Measurements from ENCODE around the gene PCDHB1. TPM values are rescaled to one million over a fixed set of nuclear protein-coding genes. Genes with fewer than 3 reads are reported as not detected.

The PCDHB1 gene, protein sequence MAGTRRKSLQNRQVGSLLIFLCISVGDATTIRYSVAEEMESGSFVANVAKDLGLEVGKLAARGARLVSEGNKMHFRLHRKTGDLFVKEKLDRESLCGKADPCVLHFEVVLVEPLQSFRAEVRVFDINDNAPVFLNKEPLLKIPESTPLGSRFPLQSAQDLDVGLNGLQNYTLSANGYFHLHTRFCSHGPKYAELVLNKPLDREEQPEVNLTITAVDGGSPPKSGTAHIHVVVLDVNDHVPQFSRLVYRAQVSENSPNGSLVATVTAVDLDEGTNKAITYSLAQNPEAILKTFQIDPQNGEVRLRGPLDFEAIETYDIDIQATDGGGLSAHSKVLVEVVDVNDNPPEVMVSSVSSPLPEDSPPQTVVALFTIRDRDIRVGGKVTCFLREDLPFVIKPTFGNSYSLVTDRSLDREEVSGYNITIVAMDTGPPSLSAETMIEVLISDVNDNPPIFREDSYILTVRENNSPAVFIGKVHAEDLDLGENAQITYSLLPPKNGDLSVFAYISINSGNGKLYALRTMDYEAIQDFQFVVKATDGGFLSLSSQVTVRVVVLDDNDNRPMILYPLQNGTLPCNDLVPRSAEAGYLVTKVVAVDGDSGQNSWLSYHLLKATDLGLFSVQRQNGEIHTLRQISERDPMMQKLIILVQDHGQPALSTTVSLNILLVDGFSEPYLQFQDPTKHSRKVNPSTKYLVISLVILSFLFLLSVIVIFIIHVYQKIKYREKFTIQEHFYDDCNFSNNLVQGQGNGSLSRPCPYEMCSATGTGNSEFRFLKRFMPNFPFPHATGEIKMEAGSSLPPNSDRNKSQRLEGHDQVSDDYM
- total RNA-seq (under 1 TPM in 4 of 9 donors, not detected in 5; under 0.01 to 0.07 (median 0.02) TPM), polyA plus RNA-seq (under 1 TPM in 1 of 3 donors, not detected in 2; 0.11 TPM)
- long read RNA-seq, donor 1 = 0 reads
- long read RNA-seq, donor 2 = 0 reads
- long read RNA-seq, donor 3 = 0 reads
- long read RNA-seq, donor 4 = 0 reads
- long read RNA-seq, donor 5 = 0 reads
- long read RNA-seq, donor 6 = 0 reads
- long read RNA-seq, donor 7 = 0 reads
- long read RNA-seq, donor 8 = 0 reads
- long read RNA-seq, donor 9 = 0 reads
- long read RNA-seq, donor 10, full-length matches to known transcripts = 1 of 1 reads
- long read RNA-seq, donor 10, partial matches to known transcripts = 0 of 1 reads
- long read RNA-seq, donor 10, other reads (novel, unspliced or antisense) = 0 of 1 reads

DNA sequence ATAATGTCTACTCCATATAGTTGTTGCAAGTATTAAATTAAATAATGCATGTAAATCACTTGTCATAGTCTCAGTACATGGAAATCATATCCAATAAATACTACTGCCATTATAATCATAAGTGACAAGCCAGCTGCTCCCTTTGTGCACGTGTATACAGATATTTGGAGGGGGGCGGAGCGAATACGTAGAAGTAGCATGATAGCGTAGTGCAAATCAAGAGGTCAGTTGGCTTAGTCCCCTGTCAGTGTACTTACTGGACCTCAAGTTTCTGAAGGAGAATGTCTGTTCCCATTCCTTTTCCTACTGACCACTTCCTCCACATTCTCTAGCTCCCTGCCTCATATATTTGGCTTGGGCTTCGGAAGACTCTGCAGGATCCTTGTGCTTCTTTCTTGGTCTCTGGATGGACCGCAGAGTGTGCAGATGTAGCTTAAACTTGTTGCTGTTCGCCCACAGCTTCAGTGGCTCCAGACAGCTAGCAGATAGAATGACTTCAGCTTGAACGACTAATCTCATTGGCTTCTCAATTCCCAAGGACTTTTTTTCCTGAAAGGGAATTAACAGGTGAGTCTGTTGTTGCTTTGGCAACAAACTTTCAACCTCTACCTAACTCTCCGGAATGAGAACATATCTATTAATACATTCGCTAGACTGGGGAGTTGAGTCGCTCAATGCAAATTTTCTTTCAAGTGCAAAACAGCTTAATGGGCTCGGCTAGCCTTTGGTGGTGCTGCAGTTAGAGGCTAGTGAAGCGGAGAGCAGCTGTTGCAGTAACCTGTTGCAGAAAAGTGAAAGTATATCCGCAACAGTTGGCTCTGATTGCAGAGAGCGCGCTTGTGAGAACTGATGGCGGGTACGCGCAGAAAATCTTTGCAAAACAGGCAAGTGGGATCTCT lies at the start of gene PCDHB1:
TSS of gene PCDHB1 (plus strand) at position 753 of the 899 bp plus-strand sequence. CDS start at position 850, 97 bp downstream.
- Histone ChIP-seq H3K4me1 (replicated peaks in 1 of 2) (no peaks in the 10 kb centered on the region), H3K36me3 (replicated peaks in 1 of 2) (no peaks in the 10 kb centered on the region), H3K4me3 (peak within 1 kb of the TSS in 3 of 4 donors; percentile 16 to 75 (median 25)), H3K27me3 (peaks cover 4% of the 10 kb centered on the region), H3K27ac (no peak within 1 kb of the TSS), H3K9me3 (replicated peaks in 1 of 3) (no peaks in the 10 kb centered on the region)
- peak in 1 of 7 donors; percentile 14 for DNase-seq
- 13 to 25% (median 14%) methylated on average over 20 of the region's 20 CpGs for WGBS, 4 donors
- TF ChIP-seq POLR2A (IDR thresholded peaks at IDR 0.05) = no peak
- TF ChIP-seq, protein P1, sequence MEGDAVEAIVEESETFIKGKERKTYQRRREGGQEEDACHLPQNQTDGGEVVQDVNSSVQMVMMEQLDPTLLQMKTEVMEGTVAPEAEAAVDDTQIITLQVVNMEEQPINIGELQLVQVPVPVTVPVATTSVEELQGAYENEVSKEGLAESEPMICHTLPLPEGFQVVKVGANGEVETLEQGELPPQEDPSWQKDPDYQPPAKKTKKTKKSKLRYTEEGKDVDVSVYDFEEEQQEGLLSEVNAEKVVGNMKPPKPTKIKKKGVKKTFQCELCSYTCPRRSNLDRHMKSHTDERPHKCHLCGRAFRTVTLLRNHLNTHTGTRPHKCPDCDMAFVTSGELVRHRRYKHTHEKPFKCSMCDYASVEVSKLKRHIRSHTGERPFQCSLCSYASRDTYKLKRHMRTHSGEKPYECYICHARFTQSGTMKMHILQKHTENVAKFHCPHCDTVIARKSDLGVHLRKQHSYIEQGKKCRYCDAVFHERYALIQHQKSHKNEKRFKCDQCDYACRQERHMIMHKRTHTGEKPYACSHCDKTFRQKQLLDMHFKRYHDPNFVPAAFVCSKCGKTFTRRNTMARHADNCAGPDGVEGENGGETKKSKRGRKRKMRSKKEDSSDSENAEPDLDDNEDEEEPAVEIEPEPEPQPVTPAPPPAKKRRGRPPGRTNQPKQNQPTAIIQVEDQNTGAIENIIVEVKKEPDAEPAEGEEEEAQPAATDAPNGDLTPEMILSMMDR (IDR thresholded peaks at IDR 0.05) = no peak
- intact Hi-C loops (cut with DNase I) = no loop called here

DNA sequence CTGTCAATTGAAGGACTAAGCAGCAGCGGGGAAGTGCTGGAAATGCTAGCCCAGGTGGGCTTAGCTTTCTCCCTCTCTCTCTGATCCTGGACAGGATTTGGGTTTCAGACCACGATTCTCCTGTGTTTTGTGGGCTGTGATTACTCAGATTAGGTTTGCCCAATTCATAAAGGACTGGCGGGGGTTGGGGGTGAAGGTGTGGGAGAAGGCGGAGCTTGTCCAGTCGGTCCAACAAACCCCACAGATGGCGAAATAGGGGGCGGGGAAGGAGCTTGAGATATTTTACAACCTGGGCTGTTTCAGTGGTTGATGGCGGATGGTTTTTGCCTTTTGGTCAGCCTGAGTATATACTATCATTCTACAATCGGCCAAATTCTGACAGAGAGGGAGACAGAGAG lies 49.7 kb upstream of the PCDHB1 start:
- TF ChIP-seq POLR2A (IDR thresholded peaks at IDR 0.05) = no peak
- TF ChIP-seq, protein P1 (IDR thresholded peaks at IDR 0.05) = no peak
- H3K4me1 ChIP-seq (replicated peaks in 1 of 2) = no peaks in the 10 kb centered on the region
- no peak for DNase-seq
- intact Hi-C loops (cut with DNase I) = no loop called here
- H3K9me3 ChIP-seq (replicated peaks in 1 of 3) = no peaks in the 10 kb centered on the region
- H3K27ac ChIP-seq = peak overlapping the region in 1 of 5 donors; percentile 51
- H3K36me3 ChIP-seq (replicated peaks in 1 of 2) = no peaks in the 10 kb centered on the region
- H3K4me3 ChIP-seq = peak overlapping the region in 1 of 4 donors; percentile 2
- 3 to 5% (median 4%) methylated on average over 9 of the region's 9 CpGs for WGBS, 4 donors
- no peaks in the 10 kb centered on the region for H3K27me3 ChIP-seq

DNA sequence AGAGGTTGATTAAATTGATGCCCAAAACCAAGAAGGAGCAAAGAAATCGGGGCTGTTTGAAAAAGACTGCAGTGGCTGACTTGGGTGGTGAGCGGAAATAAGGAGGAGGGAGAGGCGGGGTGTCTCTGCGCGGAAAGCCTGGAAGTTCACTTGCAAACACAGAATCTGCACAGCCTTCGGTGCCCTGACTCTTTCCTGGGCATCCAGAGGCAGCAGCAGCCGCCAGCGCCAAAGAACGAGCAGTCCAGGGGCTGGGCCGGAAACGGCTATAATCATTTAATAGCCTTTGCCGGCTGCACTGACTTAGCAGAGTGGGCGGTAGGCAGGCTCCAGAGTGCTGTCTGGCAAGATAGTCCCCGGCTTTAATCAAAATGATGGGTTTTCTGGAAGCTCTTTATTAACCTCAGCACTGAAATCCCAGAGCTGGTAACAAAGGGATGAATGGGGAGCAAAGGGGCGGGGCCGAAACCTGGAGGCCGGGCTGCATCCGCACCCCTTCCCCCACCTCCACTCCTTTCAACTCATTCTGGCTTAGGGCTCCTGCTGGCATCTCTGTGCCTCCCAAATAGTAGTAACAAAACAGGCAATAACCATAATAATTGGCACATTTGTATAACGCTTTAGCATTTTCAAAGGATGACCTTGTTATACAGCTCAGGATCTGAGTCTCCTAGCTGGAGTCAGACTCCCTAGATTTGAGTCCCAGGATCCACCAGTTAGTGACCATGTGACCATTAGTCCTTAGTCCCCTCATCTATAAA lies 49.1 kb upstream of the PCDHB1 start:
- no peaks in the 10 kb centered on the region for H3K27me3 ChIP-seq
- no peaks in the 10 kb centered on the region for H3K9me3 ChIP-seq (replicated peaks in 1 of 3)
- no peaks in the 10 kb centered on the region for H3K4me1 ChIP-seq (replicated peaks in 1 of 2)
- TF ChIP-seq, protein P1 (IDR thresholded peaks at IDR 0.05) = no peak
- TF ChIP-seq POLR2A (IDR thresholded peaks at IDR 0.05) = no peak
- peak; percentile 11 to 74 (median 14) for DNase-seq
- H3K36me3 ChIP-seq (replicated peaks in 1 of 2) = no peaks in the 10 kb centered on the region
- H3K27ac ChIP-seq = peak overlapping the region in 2 of 5 donors; percentile 16 to 51
- H3K4me3 ChIP-seq = peak overlapping the region in 1 of 4 donors; percentile 2
- 2 to 5% (median 3%) methylated on average over 17 to 19 of the region's 19 CpGs for WGBS, 4 donors
- intact Hi-C loops (cut with DNase I) = no loop called here
